ENCODE results near the gene CAPN10. TPM values are rescaled to one million over a fixed set of nuclear protein-coding genes. Genes with fewer than 3 reads are reported as not detected.

The CAPN10 gene
- total RNA-seq, 1 donor from 2014 or later: 27.8 TPM

DNA sequence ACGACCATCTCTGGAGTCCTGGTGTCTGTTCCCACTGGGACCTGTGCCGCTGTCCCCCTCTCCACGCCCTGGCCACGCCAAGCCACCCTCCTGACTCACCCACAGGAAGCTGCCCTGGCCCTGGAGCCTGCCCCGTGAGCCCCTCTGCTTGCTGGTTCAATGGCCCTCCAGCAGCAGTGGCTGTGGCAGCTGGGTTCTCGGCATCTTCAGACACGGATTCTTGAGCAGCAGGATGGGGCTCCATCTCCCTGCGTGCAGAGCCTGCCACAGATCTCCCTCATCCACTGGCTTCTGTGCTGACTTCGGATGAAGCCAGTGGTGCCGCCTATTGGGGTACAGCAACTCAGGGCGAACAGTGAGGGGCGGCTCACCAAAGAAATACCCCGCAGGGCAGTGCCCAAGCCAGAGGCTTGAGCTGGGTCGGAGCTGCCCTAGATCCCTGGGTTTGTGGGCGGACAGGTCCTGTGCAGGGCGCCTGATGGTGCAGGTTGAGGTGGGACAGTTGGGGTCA lies 14.0 kb downstream of the CAPN10 start:
- intact Hi-C loops (cut with DNase I): no loop called here
- H3K27ac ChIP-seq: no peak overlapping the region
- DNase-seq (ENCODE audit: low spot score in 2 of 2): peak in 1 of 2 donors; percentile 45
- H3K27me3 ChIP-seq: no peaks in the 10 kb centered on the region
- H3K9me3 ChIP-seq: no peaks in the 10 kb centered on the region
- H3K36me3 ChIP-seq: peaks cover 16 to 19% of the 10 kb centered on the region in 2 donors
- peaks cover 9 to 14% of the 10 kb centered on the region in 2 donors for H3K4me1 ChIP-seq
- no peak overlapping the region for H3K4me3 ChIP-seq
- TF ChIP-seq, protein P1, sequence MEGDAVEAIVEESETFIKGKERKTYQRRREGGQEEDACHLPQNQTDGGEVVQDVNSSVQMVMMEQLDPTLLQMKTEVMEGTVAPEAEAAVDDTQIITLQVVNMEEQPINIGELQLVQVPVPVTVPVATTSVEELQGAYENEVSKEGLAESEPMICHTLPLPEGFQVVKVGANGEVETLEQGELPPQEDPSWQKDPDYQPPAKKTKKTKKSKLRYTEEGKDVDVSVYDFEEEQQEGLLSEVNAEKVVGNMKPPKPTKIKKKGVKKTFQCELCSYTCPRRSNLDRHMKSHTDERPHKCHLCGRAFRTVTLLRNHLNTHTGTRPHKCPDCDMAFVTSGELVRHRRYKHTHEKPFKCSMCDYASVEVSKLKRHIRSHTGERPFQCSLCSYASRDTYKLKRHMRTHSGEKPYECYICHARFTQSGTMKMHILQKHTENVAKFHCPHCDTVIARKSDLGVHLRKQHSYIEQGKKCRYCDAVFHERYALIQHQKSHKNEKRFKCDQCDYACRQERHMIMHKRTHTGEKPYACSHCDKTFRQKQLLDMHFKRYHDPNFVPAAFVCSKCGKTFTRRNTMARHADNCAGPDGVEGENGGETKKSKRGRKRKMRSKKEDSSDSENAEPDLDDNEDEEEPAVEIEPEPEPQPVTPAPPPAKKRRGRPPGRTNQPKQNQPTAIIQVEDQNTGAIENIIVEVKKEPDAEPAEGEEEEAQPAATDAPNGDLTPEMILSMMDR (IDR thresholded peaks at IDR 0.05): no peak

DNA sequence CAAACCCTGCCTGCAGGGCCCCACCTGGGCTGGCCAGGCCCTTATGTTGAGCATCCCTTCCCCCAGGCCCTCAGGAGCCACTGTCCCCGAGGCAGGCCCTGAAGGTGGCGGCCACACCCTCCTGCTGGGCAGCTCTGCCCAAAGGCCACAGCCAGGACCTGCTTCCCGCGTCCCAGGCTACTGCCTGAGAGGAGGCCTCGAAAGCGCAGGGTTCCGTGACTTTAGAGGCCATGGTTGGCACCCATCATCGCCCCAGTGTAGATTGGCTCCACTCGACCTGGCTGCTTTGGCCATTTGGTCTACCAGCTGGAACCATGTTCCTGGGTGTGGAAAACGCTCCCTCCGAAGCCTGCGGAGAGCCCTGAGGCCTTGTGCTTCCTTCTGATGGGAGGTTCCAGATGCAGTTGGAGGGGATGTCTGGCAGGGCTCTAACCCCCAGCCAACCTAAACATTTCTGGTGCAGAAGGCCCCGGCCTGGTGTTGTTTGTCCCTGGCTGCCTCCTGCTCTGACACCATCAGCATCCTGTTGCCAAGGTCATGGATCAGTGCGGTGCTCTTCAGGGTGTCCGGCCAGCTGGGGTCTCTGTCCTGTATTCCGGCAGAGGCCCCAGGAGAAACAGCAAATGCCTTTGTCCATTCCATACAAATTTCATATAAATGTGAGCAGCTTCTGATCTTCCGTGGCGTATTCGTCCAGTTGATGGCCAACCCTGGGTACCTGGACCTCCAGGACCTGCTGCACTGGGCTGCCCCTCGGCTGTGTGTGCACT lies 14.7 kb downstream of the CAPN10 start:
- H3K9me3 ChIP-seq: no peaks in the 10 kb centered on the region
- TF ChIP-seq, protein P1 (IDR thresholded peaks at IDR 0.05): no peak
- H3K4me3 ChIP-seq: no peak overlapping the region
- H3K27me3 ChIP-seq: no peaks in the 10 kb centered on the region
- H3K36me3 ChIP-seq: peaks cover 16 to 19% of the 10 kb centered on the region in 2 donors
- H3K4me1 ChIP-seq: peaks cover 5 to 7% of the 10 kb centered on the region in 2 donors
- peak; percentile 2 to 55 for DNase-seq (ENCODE audit: low spot score in 2 of 2)
- intact Hi-C loops (cut with DNase I): no loop called here
- H3K27ac ChIP-seq: no peak overlapping the region

DNA sequence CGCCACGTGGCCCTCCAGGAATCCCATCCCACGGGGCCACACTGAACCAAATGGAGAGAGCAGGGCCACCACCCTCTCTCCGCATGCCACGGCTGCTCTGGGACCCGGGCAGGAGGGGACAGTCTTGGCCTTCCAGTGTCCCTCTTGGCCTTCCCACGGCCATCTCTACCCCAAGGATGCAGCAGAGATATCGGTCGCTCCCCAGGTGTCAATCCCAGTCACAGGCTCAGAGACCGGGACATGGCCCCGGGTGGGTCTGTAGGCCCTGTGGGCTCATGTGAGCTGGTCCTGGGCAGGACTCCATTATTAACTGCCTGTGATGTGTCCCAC lies 15.3 kb downstream of the CAPN10 start:
- no peak overlapping the region for H3K4me3 ChIP-seq
- no peak overlapping the region for H3K27ac ChIP-seq
- TF ChIP-seq, protein P1 (IDR thresholded peaks at IDR 0.05): no peak
- intact Hi-C loops (cut with DNase I): no loop called here
- peaks cover 16 to 19% of the 10 kb centered on the region in 2 donors for H3K36me3 ChIP-seq
- no peaks in the 10 kb centered on the region for H3K9me3 ChIP-seq
- peak; percentile 1 to 48 for DNase-seq (ENCODE audit: low spot score in 2 of 2)
- H3K4me1 ChIP-seq: peaks cover 1 to 2% of the 10 kb centered on the region in 2 donors
- no peaks in the 10 kb centered on the region for H3K27me3 ChIP-seq

DNA sequence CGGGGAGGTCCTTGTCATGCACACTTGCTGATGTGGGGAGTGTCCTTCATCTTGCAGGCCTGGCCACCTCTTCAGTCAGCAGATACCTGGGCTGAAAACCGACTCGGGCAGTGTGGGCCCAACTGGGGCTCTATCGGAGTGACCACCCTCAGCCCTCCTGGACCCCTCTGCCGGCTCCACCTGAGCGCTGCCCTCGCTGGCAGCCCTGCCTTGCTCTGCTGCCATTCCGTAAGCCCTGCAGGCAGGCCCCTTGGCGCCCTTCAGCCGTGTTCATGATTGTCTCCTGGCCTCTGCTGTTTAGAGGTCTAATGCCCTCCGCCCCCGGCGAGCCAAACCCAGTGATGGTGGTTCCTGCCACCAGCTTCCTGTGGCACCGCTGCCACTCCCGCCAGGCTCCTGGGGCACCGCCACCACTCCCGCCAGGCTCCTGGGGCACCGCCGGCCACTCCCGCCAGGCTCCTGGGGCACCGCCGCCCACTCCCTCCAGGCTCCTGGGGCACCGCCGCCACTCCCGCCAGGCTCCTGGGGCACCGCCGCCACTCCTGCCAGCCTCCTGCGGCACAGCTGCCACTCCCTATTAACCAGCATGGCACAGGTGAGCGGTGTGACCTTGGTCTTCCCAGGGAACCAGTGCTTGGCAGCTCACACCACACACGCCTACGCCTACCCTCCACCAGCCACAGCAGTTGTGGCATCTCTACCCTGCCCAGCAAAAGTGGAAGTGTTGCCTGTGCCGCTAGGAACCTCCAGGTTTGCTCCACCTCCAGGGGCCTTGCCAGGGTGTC lies 15.9 kb downstream of the CAPN10 start:
- H3K4me3 ChIP-seq: no peak overlapping the region
- H3K27me3 ChIP-seq: no peaks in the 10 kb centered on the region
- intact Hi-C loops (cut with DNase I): no loop called here
- peaks cover 16 to 19% of the 10 kb centered on the region in 2 donors for H3K36me3 ChIP-seq
- TF ChIP-seq, protein P1 (IDR thresholded peaks at IDR 0.05): no peak
- H3K27ac ChIP-seq: no peak overlapping the region
- H3K9me3 ChIP-seq: no peaks in the 10 kb centered on the region
- DNase-seq (ENCODE audit: low spot score in 2 of 2): peak; percentile 7 to 57
- H3K4me1 ChIP-seq: no peaks in the 10 kb centered on the region

DNA sequence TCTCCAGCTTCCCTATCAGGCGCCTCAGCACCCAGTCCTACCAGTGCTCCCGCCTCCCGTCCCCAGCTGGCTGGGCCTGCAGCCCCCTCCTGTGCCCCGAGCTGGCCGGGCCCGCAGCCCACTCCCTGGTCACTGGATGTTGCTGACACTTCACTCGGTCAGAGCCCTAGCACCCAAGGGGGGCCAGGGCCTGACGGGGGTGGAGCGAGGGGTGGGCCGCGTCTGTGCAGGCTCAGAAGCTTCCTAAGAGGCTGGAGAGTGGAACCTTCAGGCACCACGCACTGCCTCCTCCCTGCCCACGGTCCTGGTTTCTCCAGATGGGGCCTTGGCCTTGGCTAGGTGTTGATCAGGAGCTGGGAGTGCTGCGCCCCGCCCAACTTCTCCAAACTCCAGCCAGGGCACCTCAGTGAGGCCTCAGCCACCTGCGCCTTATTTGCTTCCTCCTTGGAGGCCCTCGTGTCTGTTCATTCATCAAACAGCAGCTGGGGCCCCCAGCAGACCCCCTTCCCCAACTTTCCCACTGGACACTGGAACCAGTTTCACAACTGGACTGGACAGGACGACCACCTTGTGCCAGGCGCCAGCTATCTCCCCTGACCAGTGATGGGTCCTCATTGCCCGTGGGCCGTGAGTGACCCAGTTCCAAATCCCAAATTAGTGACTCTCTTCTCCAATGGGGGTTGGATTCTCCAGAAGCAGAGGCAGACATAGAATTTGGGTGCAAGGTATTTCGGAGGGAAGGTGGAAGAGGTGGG lies 16.7 kb downstream of the CAPN10 start:
- DNase-seq (ENCODE audit: low spot score in 2 of 2): peak in 1 of 2 donors; percentile 60

More for the DNA sequence above, 16.7 kb downstream of the CAPN10 start:
- Histone ChIP-seq H3K27me3 (no peaks in the 10 kb centered on the region), H3K4me3 (no peak overlapping the region), H3K4me1 (no peaks in the 10 kb centered on the region), H3K36me3 (peaks cover 8 to 13% of the 10 kb centered on the region in 2 donors), H3K27ac (no peak overlapping the region), H3K9me3 (no peaks in the 10 kb centered on the region)
- TF ChIP-seq, protein P1 (IDR thresholded peaks at IDR 0.05): no peak
- intact Hi-C loops (cut with DNase I): no loop called here
